Mammary epithelial cell (primary cell): ENCODE data around the gene NPAS3.

Source experiments
- CTCF ChIP-seq, 2 donors: IDR thresholded peaks in 1 of 2; conservative IDR thresholded peaks in 1 of 2; 2 replicates each; pipeline ENCODE4 v1.5.1; 2011 to 2012; ENCODE audit warnings: inconsistent platforms in 2 of 2, low read length in 2 of 2, mild to moderate bottlenecking in 2 of 2, control low read depth in 1 of 2, low read depth in 1 of 2; ENCODE audit not compliant: insufficient read depth in 1 of 2; ENCODE audit errors: extremely low read depth in 1 of 2
- EZH2 ChIP-seq: IDR thresholded peaks from 2 replicates; pipeline ENCODE4 v1.6.1; 2012; ENCODE audit warnings: low read length, inconsistent platforms, borderline replicate concordance

- TF ChIP-seq EZH2 (no peak), CTCF (conservative IDR thresholded peaks at IDR 0.05 in 1 of 2, IDR thresholded peaks at IDR 0.05 in 1 of 2; ENCODE audit: extremely low read depth in 1 of 2, insufficient read depth in 1 of 2, low read depth in 1 of 2, low read length in 2 of 2) (no peak)
Measured at GRCh38 chr14:33702293-33702692, 763.6 kb downstream of the NPAS3 start.
